Progenitor cell of endocrine pancreas (in vitro differentiated cells): ENCODE measurements around the gene CRHR1. TPM values are rescaled to one million over a fixed set of nuclear protein-coding genes. Genes with fewer than 3 reads are reported as not detected.

Experiments used
- DNase-seq: peaks from one replicate; pipeline ENCODE4 v3.0.0; 2021; ENCODE audit warnings: low spot score; ENCODE audit not compliant: unreplicated experiment
- H3K27ac Mint-ChIP-seq: 2 replicates; pipeline ENCODE4 v1.8.0; 2021; ENCODE audit warnings: mild to moderate bottlenecking, moderate library complexity, mixed read lengths
- H3K27me3 Mint-ChIP-seq: 2 replicates; pipeline ENCODE4 v1.8.0; 2021; ENCODE audit warnings: mixed read lengths
- H3K36me3 Mint-ChIP-seq: 2 replicates; pipeline ENCODE4 v1.8.0; 2022; ENCODE audit warnings: mixed read lengths; ENCODE audit not compliant: insufficient read depth
- H3K4me1 Mint-ChIP-seq: 2 replicates; pipeline ENCODE4 v1.8.0; 2021; ENCODE audit warnings: low read depth, mixed read lengths
- H3K4me3 Mint-ChIP-seq: 2 replicates; pipeline ENCODE4 v1.8.0; 2021; ENCODE audit warnings: low read depth, mild to moderate bottlenecking, moderate library complexity, mixed read lengths
- H3K9me3 Mint-ChIP-seq: 2 replicates; pipeline ENCODE4 v1.8.0; 2021; ENCODE audit warnings: low read depth, mixed read lengths
- CTCF ChIP-seq: fragments of 200-600 bp; sonication (generic); IDR thresholded peaks from one replicate; pipeline ENCODE4 v1.5.0; 2021; ENCODE audit warnings: antibody characterized with exemption, mild to moderate bottlenecking; ENCODE audit not compliant: unreplicated experiment
- total RNA-seq: library from RNA; stranded (reverse); gene quantifications from 2 replicates; pipeline ENCODE4 v1.2.1, GENCODE V29; 2021

CRHR1 gene
- total RNA-seq, 1 donor from 2014 or later, result not detected

DNA sequence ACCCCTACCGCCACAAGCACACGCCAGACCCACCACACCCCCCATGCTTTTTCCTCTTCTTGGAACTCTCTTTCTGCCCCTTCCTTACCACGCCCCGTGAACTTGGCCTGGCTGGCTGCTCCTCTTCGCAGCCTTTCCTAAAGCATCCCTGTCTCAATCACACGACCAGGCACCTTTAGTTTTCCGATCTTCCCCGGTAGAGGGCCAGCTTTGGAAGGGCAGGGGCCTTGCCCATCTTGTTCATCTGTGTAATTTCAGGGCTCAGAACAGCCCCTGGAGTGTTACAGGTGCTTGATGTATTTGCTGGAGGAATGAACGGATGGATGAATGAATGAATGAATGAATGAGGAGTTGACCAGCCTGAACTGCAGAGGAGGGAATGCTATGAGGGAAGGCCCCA, 64.3 kb downstream of the CRHR1 start:
- Mint-ChIP-seq H3K27me3 (peaks cover 27% of the 10 kb centered on the region), H3K36me3 (no peaks in the 10 kb centered on the region), H3K4me3 (no peak overlapping the region), H3K4me1 (no peaks in the 10 kb centered on the region), H3K27ac (no peak overlapping the region), H3K9me3 (no peaks in the 10 kb centered on the region)
- no peak for TF ChIP-seq CTCF
- no peak for DNase-seq

DNA sequence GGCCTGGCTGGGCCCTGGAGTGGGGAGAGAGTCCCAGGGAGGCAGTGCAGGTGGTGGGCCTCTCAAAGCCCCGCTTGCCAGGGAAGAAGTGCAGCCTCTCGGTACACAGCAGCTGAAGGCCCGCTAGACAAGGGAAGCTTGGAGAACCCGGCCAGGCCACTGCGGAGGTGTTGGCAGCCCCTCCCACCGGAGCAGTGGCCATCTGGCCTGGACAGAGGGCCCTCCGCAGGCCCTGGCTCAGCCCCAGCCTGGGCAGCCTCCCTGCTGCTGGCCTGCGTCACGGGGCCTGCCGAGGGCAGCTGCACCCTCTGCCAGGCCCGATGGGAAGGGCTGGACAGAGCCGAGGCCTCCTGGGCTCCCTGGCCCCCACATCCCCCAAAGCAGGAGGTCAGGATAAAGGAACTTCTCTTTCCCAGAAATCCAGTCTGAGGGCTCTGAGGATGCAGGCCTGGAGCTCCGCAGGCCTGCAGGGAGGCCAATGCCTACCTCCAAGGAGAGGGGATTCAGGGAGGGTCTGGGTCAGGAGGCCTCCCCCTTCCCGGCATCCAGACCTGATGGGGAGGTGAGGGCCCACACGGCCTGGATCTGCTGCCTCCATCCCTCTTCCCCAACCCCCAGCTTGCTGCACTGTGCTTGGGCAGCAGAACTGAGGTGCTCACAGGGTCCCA, 64.9 kb downstream of the CRHR1 start:
- DNase-seq, result no peak
- Mint-ChIP-seq H3K4me1 (no peaks in the 10 kb centered on the region), H3K4me3 (no peak overlapping the region), H3K9me3 (no peaks in the 10 kb centered on the region), H3K36me3 (no peaks in the 10 kb centered on the region), H3K27ac (no peak overlapping the region), H3K27me3 (peaks cover 27% of the 10 kb centered on the region)
- no peak for TF ChIP-seq CTCF

- peaks cover 32% of the 10 kb centered on the region for H3K27me3 Mint-ChIP-seq
- H3K27ac Mint-ChIP-seq, result no peak overlapping the region
- H3K36me3 Mint-ChIP-seq, result no peaks in the 10 kb centered on the region
- no peak for DNase-seq
- TF ChIP-seq CTCF, result no peak
- H3K9me3 Mint-ChIP-seq, result no peaks in the 10 kb centered on the region
- no peaks in the 10 kb centered on the region for H3K4me1 Mint-ChIP-seq
- H3K4me3 Mint-ChIP-seq, result no peak overlapping the region
Observed at GRCh38 chr17:45849536-45849990, 65.4 kb downstream of the CRHR1 start.

DNA sequence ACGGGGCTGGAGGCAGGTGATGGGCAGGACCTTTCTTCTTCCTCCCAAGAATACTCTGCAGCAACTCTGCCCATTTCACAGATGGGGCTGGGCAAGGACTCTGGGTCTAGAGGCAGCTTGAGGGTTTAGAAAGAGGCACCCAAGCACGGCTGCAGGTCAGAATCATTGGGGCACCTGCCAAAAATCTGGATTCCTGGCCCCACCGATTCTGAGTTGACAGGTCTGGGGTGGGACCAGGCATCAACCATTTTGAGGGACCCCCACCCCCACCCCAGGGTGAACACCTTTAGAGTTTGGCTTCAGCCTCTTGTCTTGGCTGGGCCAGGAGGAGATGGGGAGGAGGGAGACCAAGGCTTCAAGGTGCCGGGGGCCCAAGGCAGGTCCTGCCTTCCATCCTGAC, 65.9 kb downstream of the CRHR1 start:
- Mint-ChIP-seq H3K27me3 (peaks cover 33% of the 10 kb centered on the region), H3K4me3 (no peak overlapping the region), H3K4me1 (no peaks in the 10 kb centered on the region), H3K9me3 (no peaks in the 10 kb centered on the region), H3K36me3 (no peaks in the 10 kb centered on the region), H3K27ac (no peak overlapping the region)
- DNase-seq, result no peak
- TF ChIP-seq CTCF, result no peak

- H3K27me3 Mint-ChIP-seq, result peaks cover 36% of the 10 kb centered on the region
- H3K36me3 Mint-ChIP-seq, result no peaks in the 10 kb centered on the region
- no peaks in the 10 kb centered on the region for H3K4me1 Mint-ChIP-seq
- no peak overlapping the region for H3K4me3 Mint-ChIP-seq
- H3K9me3 Mint-ChIP-seq, result no peaks in the 10 kb centered on the region
- H3K27ac Mint-ChIP-seq, result no peak overlapping the region
- no peak for DNase-seq
- TF ChIP-seq CTCF, result no peak
Observed at GRCh38 chr17:45850468-45850867, 66.3 kb downstream of the CRHR1 start.
